H1 (cell line): Measurements from ENCODE around the gene TP53BP1. TPM values are rescaled to one million over a fixed set of nuclear protein-coding genes. Genes with fewer than 3 reads are reported as not detected.

Source experiments
- BACH1 ChIP-seq: IDR thresholded peaks from 2 replicates; pipeline ENCODE4 v1.6.1; 2012; ENCODE audit warnings: low read length, improper control_type of control experiment
- BCL11A ChIP-seq, 2 experiments: IDR thresholded peaks; one replicate each; pipeline ENCODE4 v1.6.1; 2011; ENCODE audit warnings: low read depth in 2 of 2, low read length in 2 of 2, mild to moderate bottlenecking in 2 of 2
- CHD2 ChIP-seq: IDR thresholded peaks from 2 replicates; pipeline ENCODE4 v1.6.1; 2012; ENCODE audit warnings: low read length, improper control_type of control experiment
- EZH2 ChIP-seq: fragments of 200-600 bp; sonication (generic); IDR thresholded peaks from 2 replicates; pipeline ENCODE4 v1.7.1; 2012; ENCODE audit warnings: low read depth, mild to moderate bottlenecking, moderate library complexity, low read length, inconsistent platforms; ENCODE audit not compliant: severe bottlenecking
- FOSL1 ChIP-seq: IDR thresholded peaks from 2 replicates; pipeline ENCODE4 v1.6.1; 2011; ENCODE audit warnings: mild to moderate bottlenecking, low read depth, low read length, moderate library complexity; ENCODE audit not compliant: insufficient read depth
- GTF2F1 ChIP-seq: IDR thresholded peaks from 2 replicates; pipeline ENCODE4 v1.6.1; 2012; ENCODE audit warnings: low read depth, low read length, improper control_type of control experiment, borderline replicate concordance
- HDAC2 ChIP-seq, 2 experiments: fragments of 300-600 bp in 1 of 2; sonication (generic) in 1 of 2; IDR thresholded peaks; 2 replicates each; pipeline ENCODE4 v1.6.1; 2011 to 2012; ENCODE audit warnings: low read depth in 2 of 2, low read length in 2 of 2, mild to moderate bottlenecking in 2 of 2, moderate library complexity in 2 of 2, borderline replicate concordance in 1 of 2, inconsistent platforms in 1 of 2
- KDM1A ChIP-seq: fragments of 200-600, 300-600 bp; sonication (generic); IDR thresholded peaks from 2 replicates; pipeline ENCODE4 v1.7.1; 2016; ENCODE audit warnings: mild to moderate bottlenecking, low read length, borderline replicate concordance
- KDM4A ChIP-seq: IDR thresholded peaks from one replicate; pipeline ENCODE4 v1.7.1; 2012; ENCODE audit warnings: low read depth, mild to moderate bottlenecking, moderate library complexity, low read length, inconsistent platforms; ENCODE audit not compliant: severe bottlenecking
- POLR2A ChIP-seq, 2 experiments: IDR thresholded peaks; 1 replicate in 1 of 2; 2 replicates in 1 of 2; pipeline ENCODE4 v1.6.1; 2011; ENCODE audit warnings: low read depth in 2 of 2, low read length in 2 of 2, mild to moderate bottlenecking in 2 of 2; ENCODE audit errors: control extremely low read depth in 1 of 2
- POLR2AphosphoS5 ChIP-seq: IDR thresholded peaks from 2 replicates; pipeline ENCODE4 v1.6.1; 2011; ENCODE audit warnings: low read depth, low read length
- RFX5 ChIP-seq: IDR thresholded peaks from 2 replicates; pipeline ENCODE4 v1.6.1; 2011; ENCODE audit warnings: low read depth, low read length, improper control_type of control experiment, borderline replicate concordance
- SP1 ChIP-seq: IDR thresholded peaks from 2 replicates; pipeline ENCODE4 v1.6.1; 2011; ENCODE audit warnings: low read depth, low read length
- SP2 ChIP-seq: IDR thresholded peaks from 2 replicates; pipeline ENCODE4 v1.6.1; 2012; ENCODE audit warnings: mild to moderate bottlenecking, low read length, inconsistent platforms
- SP4 ChIP-seq: IDR thresholded peaks from 2 replicates; pipeline ENCODE4 v1.6.1; 2012; ENCODE audit warnings: low read length, inconsistent platforms
- TCF12 ChIP-seq: IDR thresholded peaks from 2 replicates; pipeline ENCODE4 v1.6.1; 2011; ENCODE audit warnings: low read depth, mild to moderate bottlenecking, low read length
- YY1 ChIP-seq: IDR thresholded peaks from 2 replicates; pipeline ENCODE4 v1.6.1; 2011; ENCODE audit warnings: low read depth, mild to moderate bottlenecking, low read length
- polyA plus RNA-seq, 7 experiments: library from polyadenylated mRNA; depleted of rRNA in 3 of 7; stranded (reverse) in 5 of 7; unstranded in 2 of 7; fragments of >200 nt in 5 of 7; fragments of 200-250 nt in 2 of 7; gene quantifications; 1 replicate in 5 of 7; 2 replicates in 1 of 7; 4 replicates in 1 of 7; pipeline versions ENCODE4 v1.2.1 to v1.2.3, GENCODE V29; 2011 to 2013; ENCODE audit warnings: missing spikeins in 2 of 7, mixed read lengths in 2 of 7
- total RNA-seq: library from RNA; stranded (reverse); fragmentation: NEBNext Ultra II Directional; extraction: Animal tissue kit (Norgen Biotek cat#: 25700); gene quantifications from 2 replicates; pipeline ENCODE4 v1.2.1, GENCODE V29; 2021
- TF ChIP-seq, protein P1 (sequence below), 3 experiments: IDR thresholded peaks; 1 replicate in 2 of 3; 2 replicates in 1 of 3; pipeline versions ENCODE4 v1.5.1 to v1.6.1; 2011; ENCODE audit warnings: low read length in 3 of 3, mild to moderate bottlenecking in 3 of 3, inconsistent platforms in 2 of 3, low read depth in 1 of 3, moderate library complexity in 1 of 3; ENCODE audit not compliant: insufficient read depth in 1 of 3; ENCODE audit errors: control extremely low read depth in 1 of 3
- TF ChIP-seq, protein P2 (sequence below): IDR thresholded peaks from 2 replicates; pipeline ENCODE4 v1.6.1; 2012; ENCODE audit warnings: low read length, inconsistent platforms
- TF ChIP-seq, protein P3 (sequence below): IDR thresholded peaks from 2 replicates; pipeline ENCODE4 v1.6.1; 2012; ENCODE audit warnings: inconsistent platforms

The TP53BP1 gene
- total and polyA plus RNA-seq, 2 of the 8 experiments (the other 6 are each of a cell fraction or from before 2014, with no cell fraction given) = 34.1 to 63.6 TPM

DNA sequence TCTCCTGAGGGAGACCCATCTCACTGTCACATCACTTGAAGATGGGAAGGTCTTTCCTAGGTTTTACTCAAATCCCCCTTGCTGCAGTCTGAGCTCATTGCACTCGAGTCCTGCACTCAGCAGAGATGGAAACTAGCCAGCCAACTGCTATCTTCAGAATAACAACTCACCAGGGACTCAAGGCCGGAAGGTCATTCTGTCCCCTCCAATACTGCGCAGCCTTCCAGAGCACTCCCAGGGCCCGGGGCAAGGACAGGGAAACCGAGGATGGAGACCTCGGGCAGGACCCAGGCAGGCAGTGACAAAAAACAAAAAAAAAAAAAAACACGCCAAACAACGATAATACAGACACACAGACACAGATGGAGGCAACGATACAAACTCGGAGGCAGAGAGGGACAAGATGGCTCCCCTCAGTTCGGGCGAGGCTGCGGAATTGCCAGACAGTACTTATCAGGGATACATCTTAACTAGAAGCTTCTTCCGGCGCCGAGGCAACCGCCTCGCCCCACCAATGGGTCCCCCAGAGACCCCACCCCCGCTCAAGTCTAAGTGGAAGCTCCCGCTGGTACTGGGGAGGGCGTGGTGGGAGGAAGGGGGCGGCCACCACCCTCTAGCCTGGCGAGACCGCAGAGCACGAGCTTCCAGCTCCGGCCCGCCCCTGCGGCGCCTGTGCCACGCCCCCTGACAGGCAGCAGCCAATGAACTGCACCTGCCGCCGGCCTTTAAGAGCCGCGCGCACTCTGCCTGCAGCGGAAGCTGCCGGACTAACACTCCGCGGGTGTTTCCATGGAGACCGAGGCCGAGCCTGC is 17.4 kb upstream of the TP53BP1 start (continued):
- TF ChIP-seq, protein P1, sequence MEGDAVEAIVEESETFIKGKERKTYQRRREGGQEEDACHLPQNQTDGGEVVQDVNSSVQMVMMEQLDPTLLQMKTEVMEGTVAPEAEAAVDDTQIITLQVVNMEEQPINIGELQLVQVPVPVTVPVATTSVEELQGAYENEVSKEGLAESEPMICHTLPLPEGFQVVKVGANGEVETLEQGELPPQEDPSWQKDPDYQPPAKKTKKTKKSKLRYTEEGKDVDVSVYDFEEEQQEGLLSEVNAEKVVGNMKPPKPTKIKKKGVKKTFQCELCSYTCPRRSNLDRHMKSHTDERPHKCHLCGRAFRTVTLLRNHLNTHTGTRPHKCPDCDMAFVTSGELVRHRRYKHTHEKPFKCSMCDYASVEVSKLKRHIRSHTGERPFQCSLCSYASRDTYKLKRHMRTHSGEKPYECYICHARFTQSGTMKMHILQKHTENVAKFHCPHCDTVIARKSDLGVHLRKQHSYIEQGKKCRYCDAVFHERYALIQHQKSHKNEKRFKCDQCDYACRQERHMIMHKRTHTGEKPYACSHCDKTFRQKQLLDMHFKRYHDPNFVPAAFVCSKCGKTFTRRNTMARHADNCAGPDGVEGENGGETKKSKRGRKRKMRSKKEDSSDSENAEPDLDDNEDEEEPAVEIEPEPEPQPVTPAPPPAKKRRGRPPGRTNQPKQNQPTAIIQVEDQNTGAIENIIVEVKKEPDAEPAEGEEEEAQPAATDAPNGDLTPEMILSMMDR (IDR thresholded peaks at IDR 0.05; ENCODE audit: control extremely low read depth in 1 of 3, insufficient read depth in 1 of 3, low read depth in 1 of 3, low read length in 3 of 3) = peak in 1 of 3 experiments; percentile 46; a peak in 1 of 4 replicates
- TF ChIP-seq YY1 (peak; percentile 88), KDM1A (no peak), SP2 (no peak), SP1 (peak; percentile 69; the same call in 1 of the 2 replicates), SP4 (no peak; the same call in 1 of the 2 replicates), CHD2 (peak; percentile 79), HDAC2 (IDR thresholded peaks at IDR 0.05; ENCODE audit: borderline replicate concordance in 1 of 2, low read depth in 2 of 2, low read length in 2 of 2) (no peak), BCL11A (IDR thresholded peaks at IDR 0.05; ENCODE audit: low read depth in 2 of 2, low read length in 2 of 2) (no peak), EZH2 (no peak), RFX5 (no peak; the same call in 1 of the 2 replicates), FOSL1 (no peak), KDM4A (no peak), BACH1 (no peak), TCF12 (no peak), POLR2AphosphoS5 (0 out of 2 replicates have a peak, but pooled peaks have one; percentile 61), GTF2F1 (no peak), POLR2A (IDR thresholded peaks at IDR 0.05; ENCODE audit: control extremely low read depth in 1 of 2, low read depth in 2 of 2, low read length in 2 of 2) (peak; percentile 30 to 74)
- TF ChIP-seq, protein P2, sequence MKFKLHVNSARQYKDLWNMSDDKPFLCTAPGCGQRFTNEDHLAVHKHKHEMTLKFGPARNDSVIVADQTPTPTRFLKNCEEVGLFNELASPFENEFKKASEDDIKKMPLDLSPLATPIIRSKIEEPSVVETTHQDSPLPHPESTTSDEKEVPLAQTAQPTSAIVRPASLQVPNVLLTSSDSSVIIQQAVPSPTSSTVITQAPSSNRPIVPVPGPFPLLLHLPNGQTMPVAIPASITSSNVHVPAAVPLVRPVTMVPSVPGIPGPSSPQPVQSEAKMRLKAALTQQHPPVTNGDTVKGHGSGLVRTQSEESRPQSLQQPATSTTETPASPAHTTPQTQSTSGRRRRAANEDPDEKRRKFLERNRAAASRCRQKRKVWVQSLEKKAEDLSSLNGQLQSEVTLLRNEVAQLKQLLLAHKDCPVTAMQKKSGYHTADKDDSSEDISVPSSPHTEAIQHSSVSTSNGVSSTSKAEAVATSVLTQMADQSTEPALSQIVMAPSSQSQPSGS = no peak
- TF ChIP-seq, protein P3, sequence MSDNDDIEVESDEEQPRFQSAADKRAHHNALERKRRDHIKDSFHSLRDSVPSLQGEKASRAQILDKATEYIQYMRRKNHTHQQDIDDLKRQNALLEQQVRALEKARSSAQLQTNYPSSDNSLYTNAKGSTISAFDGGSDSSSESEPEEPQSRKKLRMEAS = 0 out of 2 replicates have a peak, but pooled peaks have one; percentile 31
